Ishikawa (cell line): ENCODE measurements around the gene CAPN6.

Source experiments
- CEBPB ChIP-seq: IDR thresholded peaks from 2 replicates; pipeline ENCODE4 v1.6.1; 2012
- EGR1 ChIP-seq: IDR thresholded peaks from 2 replicates; pipeline ENCODE4 v1.6.1; 2012
- EP300 ChIP-seq: IDR thresholded peaks from 2 replicates; pipeline ENCODE4 v1.6.1; 2012; ENCODE audit warnings: borderline replicate concordance
- RAD21 ChIP-seq: IDR thresholded peaks from 2 replicates; pipeline ENCODE4 v1.6.1; 2012; ENCODE audit warnings: low read depth
- TCF12 ChIP-seq: IDR thresholded peaks from 2 replicates; pipeline ENCODE4 v1.6.1; 2012; ENCODE audit warnings: low read depth
- YY1 ChIP-seq: IDR thresholded peaks from 2 replicates; pipeline ENCODE4 v1.6.1; 2012; ENCODE audit warnings: low read depth
- ZBTB7A ChIP-seq: IDR thresholded peaks from 2 replicates; pipeline ENCODE4 v1.6.1; 2012; ENCODE audit warnings: low read depth
- TF ChIP-seq, protein P1 (sequence below): IDR thresholded peaks from 2 replicates; pipeline ENCODE4 v1.6.1; 2012; ENCODE audit warnings: low read depth, mild to moderate bottlenecking
- TF ChIP-seq, protein P2 (sequence below): IDR thresholded peaks from 2 replicates; pipeline ENCODE4 v1.6.1; 2012
- TF ChIP-seq, protein P3 (sequence below): IDR thresholded peaks from 2 replicates; pipeline ENCODE4 v1.6.1; 2012

DNA sequence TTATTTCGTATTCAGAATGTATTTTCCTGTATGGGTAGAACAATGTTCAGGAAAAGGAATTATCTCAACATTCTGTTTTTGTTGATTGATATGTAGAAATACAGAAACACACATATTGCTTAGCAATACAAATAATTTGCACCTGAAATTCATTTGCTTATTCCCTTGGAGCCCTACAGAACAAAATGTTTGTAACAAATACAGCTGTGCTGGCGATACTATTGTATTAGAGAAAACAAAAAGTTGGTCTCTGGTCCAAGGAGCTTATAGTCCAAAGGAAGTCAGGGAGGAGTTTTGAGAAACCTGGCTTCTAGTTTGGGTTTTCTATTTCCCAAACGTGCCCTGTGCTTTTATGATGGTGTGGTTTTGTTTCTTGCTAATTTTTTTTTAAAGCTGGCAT lies 37.8 kb upstream of the CAPN6 start:
- no peak for TF ChIP-seq RAD21
- no peak for TF ChIP-seq CEBPB
- no peak for TF ChIP-seq TCF12
- TF ChIP-seq YY1, result no peak
- TF ChIP-seq EP300, result no peak
- TF ChIP-seq, protein P1, sequence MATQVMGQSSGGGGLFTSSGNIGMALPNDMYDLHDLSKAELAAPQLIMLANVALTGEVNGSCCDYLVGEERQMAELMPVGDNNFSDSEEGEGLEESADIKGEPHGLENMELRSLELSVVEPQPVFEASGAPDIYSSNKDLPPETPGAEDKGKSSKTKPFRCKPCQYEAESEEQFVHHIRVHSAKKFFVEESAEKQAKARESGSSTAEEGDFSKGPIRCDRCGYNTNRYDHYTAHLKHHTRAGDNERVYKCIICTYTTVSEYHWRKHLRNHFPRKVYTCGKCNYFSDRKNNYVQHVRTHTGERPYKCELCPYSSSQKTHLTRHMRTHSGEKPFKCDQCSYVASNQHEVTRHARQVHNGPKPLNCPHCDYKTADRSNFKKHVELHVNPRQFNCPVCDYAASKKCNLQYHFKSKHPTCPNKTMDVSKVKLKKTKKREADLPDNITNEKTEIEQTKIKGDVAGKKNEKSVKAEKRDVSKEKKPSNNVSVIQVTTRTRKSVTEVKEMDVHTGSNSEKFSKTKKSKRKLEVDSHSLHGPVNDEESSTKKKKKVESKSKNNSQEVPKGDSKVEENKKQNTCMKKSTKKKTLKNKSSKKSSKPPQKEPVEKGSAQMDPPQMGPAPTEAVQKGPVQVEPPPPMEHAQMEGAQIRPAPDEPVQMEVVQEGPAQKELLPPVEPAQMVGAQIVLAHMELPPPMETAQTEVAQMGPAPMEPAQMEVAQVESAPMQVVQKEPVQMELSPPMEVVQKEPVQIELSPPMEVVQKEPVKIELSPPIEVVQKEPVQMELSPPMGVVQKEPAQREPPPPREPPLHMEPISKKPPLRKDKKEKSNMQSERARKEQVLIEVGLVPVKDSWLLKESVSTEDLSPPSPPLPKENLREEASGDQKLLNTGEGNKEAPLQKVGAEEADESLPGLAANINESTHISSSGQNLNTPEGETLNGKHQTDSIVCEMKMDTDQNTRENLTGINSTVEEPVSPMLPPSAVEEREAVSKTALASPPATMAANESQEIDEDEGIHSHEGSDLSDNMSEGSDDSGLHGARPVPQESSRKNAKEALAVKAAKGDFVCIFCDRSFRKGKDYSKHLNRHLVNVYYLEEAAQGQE, result no peak
- TF ChIP-seq, protein P2, sequence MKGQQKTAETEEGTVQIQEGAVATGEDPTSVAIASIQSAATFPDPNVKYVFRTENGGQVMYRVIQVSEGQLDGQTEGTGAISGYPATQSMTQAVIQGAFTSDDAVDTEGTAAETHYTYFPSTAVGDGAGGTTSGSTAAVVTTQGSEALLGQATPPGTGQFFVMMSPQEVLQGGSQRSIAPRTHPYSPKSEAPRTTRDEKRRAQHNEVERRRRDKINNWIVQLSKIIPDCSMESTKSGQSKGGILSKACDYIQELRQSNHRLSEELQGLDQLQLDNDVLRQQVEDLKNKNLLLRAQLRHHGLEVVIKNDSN, result no peak
- no peak for TF ChIP-seq ZBTB7A
- no peak for TF ChIP-seq EGR1
- TF ChIP-seq, protein P3, sequence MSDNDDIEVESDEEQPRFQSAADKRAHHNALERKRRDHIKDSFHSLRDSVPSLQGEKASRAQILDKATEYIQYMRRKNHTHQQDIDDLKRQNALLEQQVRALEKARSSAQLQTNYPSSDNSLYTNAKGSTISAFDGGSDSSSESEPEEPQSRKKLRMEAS, result no peak
